ENCODE measurements around the gene THAP7. TPM values are rescaled to one million over a fixed set of nuclear protein-coding genes. Genes with fewer than 3 reads are reported as not detected.

Gene THAP7
- total RNA-seq, 1 donor from 2014 or later, result 12.2 TPM

DNA sequence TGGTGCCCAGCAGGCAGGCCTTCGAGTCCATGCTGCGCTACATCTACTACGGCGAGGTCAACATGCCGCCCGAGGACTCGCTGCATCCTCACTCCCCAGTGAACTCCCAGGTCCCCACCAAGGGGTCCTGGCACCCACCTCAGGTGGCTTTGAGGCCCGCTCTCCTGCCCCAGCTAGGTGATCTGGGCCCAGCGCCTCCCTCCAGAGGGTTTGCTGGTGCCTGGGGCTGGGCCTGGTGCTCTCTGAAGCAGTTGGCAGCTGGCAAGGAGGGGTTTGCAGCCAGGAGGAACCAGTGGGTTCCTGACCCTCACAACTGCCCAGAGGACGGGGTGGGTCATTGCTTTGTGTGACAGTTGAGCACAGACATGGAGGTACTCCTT is 5.9 kb downstream of the THAP7 start:
- no peaks in the 10 kb centered on the region for H3K9me3 Mint-ChIP-seq (ENCODE audit: unreplicated experiment)
- FAIRE-seq (no peak), DNase-seq (ENCODE audit: low read depth) (no peak)
- peak overlapping the region; percentile 18 for H3K27ac Mint-ChIP-seq (ENCODE audit: unreplicated experiment)
- no peaks in the 10 kb centered on the region for H3K36me3 ChIP-seq (ENCODE audit: insufficient read depth, low read length)
- H3K79me2 ChIP-seq (ENCODE audit: insufficient read depth, low read length), result peaks cover 18% of the 10 kb centered on the region
- no peaks in the 10 kb centered on the region for H3K27me3 ChIP-seq (ENCODE audit: insufficient read depth, low read length)
- peaks cover 3% of the 10 kb centered on the region for H3K36me3 Mint-ChIP-seq (ENCODE audit: low read depth, unreplicated experiment)
- TF ChIP-seq, protein P1, sequence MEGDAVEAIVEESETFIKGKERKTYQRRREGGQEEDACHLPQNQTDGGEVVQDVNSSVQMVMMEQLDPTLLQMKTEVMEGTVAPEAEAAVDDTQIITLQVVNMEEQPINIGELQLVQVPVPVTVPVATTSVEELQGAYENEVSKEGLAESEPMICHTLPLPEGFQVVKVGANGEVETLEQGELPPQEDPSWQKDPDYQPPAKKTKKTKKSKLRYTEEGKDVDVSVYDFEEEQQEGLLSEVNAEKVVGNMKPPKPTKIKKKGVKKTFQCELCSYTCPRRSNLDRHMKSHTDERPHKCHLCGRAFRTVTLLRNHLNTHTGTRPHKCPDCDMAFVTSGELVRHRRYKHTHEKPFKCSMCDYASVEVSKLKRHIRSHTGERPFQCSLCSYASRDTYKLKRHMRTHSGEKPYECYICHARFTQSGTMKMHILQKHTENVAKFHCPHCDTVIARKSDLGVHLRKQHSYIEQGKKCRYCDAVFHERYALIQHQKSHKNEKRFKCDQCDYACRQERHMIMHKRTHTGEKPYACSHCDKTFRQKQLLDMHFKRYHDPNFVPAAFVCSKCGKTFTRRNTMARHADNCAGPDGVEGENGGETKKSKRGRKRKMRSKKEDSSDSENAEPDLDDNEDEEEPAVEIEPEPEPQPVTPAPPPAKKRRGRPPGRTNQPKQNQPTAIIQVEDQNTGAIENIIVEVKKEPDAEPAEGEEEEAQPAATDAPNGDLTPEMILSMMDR (IDR thresholded peaks at IDR 0.05; ENCODE audit: insufficient read depth, low read depth, low read length), result no peak
- no peak for TF ChIP-seq EZH2 (IDR thresholded peaks at IDR 0.05; ENCODE audit: insufficient read depth, low read length)
- no peak overlapping the region for H3K4me2 ChIP-seq (ENCODE audit: low read length)
- no peak overlapping the region for H3K4me3 Mint-ChIP-seq (ENCODE audit: unreplicated experiment)
- H3K27ac ChIP-seq (ENCODE audit: low read depth, low read length), result no peak overlapping the region
- peaks cover 12% of the 10 kb centered on the region for H3K4me1 ChIP-seq (ENCODE audit: insufficient read depth, low read length)
- no peaks in the 10 kb centered on the region for H3K27me3 Mint-ChIP-seq (ENCODE audit: low read depth, unreplicated experiment)
- no peaks in the 10 kb centered on the region for H3K4me1 Mint-ChIP-seq (ENCODE audit: low read depth, unreplicated experiment)
- no peak overlapping the region for H3K9ac ChIP-seq (ENCODE audit: low read length)
- peaks cover 34% of the 10 kb centered on the region for H4K20me1 ChIP-seq (ENCODE audit: insufficient read depth, low read length)
- no peak overlapping the region for H3K4me3 ChIP-seq (ENCODE audit: insufficient read depth, low read depth, low read length)
- H3K9me3 ChIP-seq (ENCODE audit: insufficient read depth, low read depth, low read length), result no peaks in the 10 kb centered on the region
- no peak overlapping the region for H2AFZ ChIP-seq (ENCODE audit: low read depth, low read length)

DNA sequence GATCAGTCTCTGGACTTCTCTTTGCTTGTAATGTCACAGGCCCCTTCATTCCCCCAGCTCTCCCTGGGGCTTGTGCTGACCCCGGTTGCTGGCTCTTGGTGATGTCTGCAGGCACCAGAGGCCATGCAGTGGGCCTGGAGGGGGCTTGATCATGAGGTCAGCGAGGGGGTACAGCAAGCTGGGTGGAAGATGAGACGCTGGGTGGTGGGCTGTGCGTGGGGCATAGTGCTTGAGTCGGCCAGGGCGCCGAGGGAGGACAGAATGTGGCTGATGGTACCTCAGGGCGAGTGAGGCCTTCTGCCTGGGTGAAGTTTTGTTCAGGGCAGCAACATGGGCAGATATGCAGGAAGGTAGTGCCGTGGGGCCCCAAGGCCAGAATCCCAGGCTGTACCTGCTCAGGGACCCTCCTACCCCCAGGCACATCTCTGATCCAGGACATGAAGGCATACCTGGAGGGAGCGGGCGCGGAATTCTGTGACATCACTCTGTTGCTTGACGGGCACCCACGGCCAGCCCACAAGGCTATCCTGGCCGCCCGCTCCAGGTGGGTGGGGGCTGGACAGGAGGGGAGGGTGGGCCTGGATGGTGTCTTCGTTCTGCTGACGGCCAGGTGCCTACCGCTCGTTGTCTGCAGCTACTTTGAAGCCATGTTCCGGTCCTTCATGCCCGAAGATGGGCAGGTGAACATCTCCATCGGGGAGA is 6.4 kb downstream of the THAP7 start:
- peaks cover 7% of the 10 kb centered on the region for H3K4me1 ChIP-seq (ENCODE audit: insufficient read depth, low read length)
- DNase-seq (ENCODE audit: low read depth), result no peak
- H3K4me3 ChIP-seq (ENCODE audit: insufficient read depth, low read depth, low read length), result no peak overlapping the region
- Mint-ChIP-seq H3K4me1 (ENCODE audit: low read depth, unreplicated experiment) (no peaks in the 10 kb centered on the region), H3K27me3 (ENCODE audit: low read depth, unreplicated experiment) (no peaks in the 10 kb centered on the region), H3K36me3 (ENCODE audit: low read depth, unreplicated experiment) (peaks cover 3% of the 10 kb centered on the region), H3K27ac (ENCODE audit: unreplicated experiment) (no peak overlapping the region), H3K9me3 (ENCODE audit: unreplicated experiment) (no peaks in the 10 kb centered on the region), H3K4me3 (ENCODE audit: unreplicated experiment) (no peak overlapping the region)
- no peak overlapping the region for H2AFZ ChIP-seq (ENCODE audit: low read depth, low read length)
- peaks cover 34% of the 10 kb centered on the region for H4K20me1 ChIP-seq (ENCODE audit: insufficient read depth, low read length)
- FAIRE-seq, result no peak
- no peaks in the 10 kb centered on the region for H3K36me3 ChIP-seq (ENCODE audit: insufficient read depth, low read length)
- H3K9me3 ChIP-seq (ENCODE audit: insufficient read depth, low read depth, low read length), result no peaks in the 10 kb centered on the region
- H3K4me2 ChIP-seq (ENCODE audit: low read length), result no peak overlapping the region
- no peak overlapping the region for H3K27ac ChIP-seq (ENCODE audit: low read depth, low read length)
- peaks cover 12% of the 10 kb centered on the region for H3K79me2 ChIP-seq (ENCODE audit: insufficient read depth, low read length)
- H3K27me3 ChIP-seq (ENCODE audit: insufficient read depth, low read length), result no peaks in the 10 kb centered on the region
- TF ChIP-seq, protein P1 (IDR thresholded peaks at IDR 0.05; ENCODE audit: insufficient read depth, low read depth, low read length), result no peak
- TF ChIP-seq EZH2 (IDR thresholded peaks at IDR 0.05; ENCODE audit: insufficient read depth, low read length), result no peak
- no peak overlapping the region for H3K9ac ChIP-seq (ENCODE audit: low read length)

DNA sequence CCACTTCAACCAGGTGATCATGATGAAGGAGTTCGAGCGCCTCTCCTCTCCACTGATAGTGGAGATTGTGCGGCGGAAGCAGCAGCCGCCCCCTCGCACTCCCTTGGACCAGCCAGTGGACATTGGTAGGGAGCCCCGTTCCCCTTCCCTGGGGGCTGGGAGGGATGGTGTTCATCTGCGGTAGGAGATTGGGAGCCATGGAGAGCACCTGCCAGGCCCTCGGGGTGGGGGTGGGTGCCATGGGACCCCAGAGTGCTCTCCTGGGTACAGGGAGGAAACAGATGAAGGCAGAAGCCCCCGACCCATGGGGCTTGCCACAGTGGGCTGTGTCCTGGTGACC is 7.0 kb downstream of the THAP7 start:
- H3K36me3 ChIP-seq (ENCODE audit: insufficient read depth, low read length), result no peaks in the 10 kb centered on the region
- DNase-seq (ENCODE audit: low read depth), result no peak
- H3K4me1 Mint-ChIP-seq (ENCODE audit: low read depth, unreplicated experiment), result no peaks in the 10 kb centered on the region
- FAIRE-seq, result no peak
- no peak overlapping the region for H3K27ac Mint-ChIP-seq (ENCODE audit: unreplicated experiment)
- no peaks in the 10 kb centered on the region for H3K27me3 ChIP-seq (ENCODE audit: insufficient read depth, low read length)
- H3K9ac ChIP-seq (ENCODE audit: low read length), result no peak overlapping the region
- no peaks in the 10 kb centered on the region for H3K9me3 Mint-ChIP-seq (ENCODE audit: unreplicated experiment)
- peaks cover 6% of the 10 kb centered on the region for H3K36me3 Mint-ChIP-seq (ENCODE audit: low read depth, unreplicated experiment)
- no peaks in the 10 kb centered on the region for H3K27me3 Mint-ChIP-seq (ENCODE audit: low read depth, unreplicated experiment)
- H3K4me2 ChIP-seq (ENCODE audit: low read length), result no peak overlapping the region
- no peak overlapping the region for H3K4me3 Mint-ChIP-seq (ENCODE audit: unreplicated experiment)
- TF ChIP-seq EZH2 (IDR thresholded peaks at IDR 0.05; ENCODE audit: insufficient read depth, low read length), result no peak
- TF ChIP-seq, protein P1 (IDR thresholded peaks at IDR 0.05; ENCODE audit: insufficient read depth, low read depth, low read length), result no peak
- no peak overlapping the region for H3K4me3 ChIP-seq (ENCODE audit: insufficient read depth, low read depth, low read length)
- H3K4me1 ChIP-seq (ENCODE audit: insufficient read depth, low read length), result peaks cover under 1% of the 10 kb centered on the region
- H3K27ac ChIP-seq (ENCODE audit: low read depth, low read length), result no peak overlapping the region
- H4K20me1 ChIP-seq (ENCODE audit: insufficient read depth, low read length), result peaks cover 31% of the 10 kb centered on the region
- H3K9me3 ChIP-seq (ENCODE audit: insufficient read depth, low read depth, low read length), result no peaks in the 10 kb centered on the region
- H3K79me2 ChIP-seq (ENCODE audit: insufficient read depth, low read length), result peaks cover 6% of the 10 kb centered on the region
- H2AFZ ChIP-seq (ENCODE audit: low read depth, low read length), result no peak overlapping the region
